ENCODE measurements around the gene ARL14EPL.

ARL14EPL gene

DNA sequence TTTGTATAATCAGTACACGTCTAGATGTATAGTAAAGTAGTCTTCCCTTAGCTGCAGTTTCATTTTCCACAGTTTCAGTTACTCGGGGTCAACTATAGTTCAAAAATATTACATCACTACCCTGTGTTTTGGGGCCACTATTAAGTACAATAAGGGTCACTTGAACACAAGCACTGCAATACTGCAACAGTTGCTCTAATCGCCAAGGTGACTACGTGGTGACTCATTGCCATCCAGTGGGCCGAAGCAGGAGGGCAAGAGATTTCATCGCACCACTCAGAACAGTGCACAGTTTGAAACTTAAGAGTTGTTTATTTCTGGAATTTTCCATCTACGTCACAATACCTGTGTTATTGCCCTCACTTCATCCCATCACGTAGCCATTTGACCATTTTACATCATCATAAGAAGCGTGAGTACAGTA, at the start of gene ARL14EPL:
Gene ARL14EPL, plus strand, starts transcription at position 379 of the 424 bp plus-strand sequence. CDS start 18,994 bp downstream, outside the sequence.
- peak; percentile 78 for DNase-seq (ENCODE audit: low read depth)

DNA sequence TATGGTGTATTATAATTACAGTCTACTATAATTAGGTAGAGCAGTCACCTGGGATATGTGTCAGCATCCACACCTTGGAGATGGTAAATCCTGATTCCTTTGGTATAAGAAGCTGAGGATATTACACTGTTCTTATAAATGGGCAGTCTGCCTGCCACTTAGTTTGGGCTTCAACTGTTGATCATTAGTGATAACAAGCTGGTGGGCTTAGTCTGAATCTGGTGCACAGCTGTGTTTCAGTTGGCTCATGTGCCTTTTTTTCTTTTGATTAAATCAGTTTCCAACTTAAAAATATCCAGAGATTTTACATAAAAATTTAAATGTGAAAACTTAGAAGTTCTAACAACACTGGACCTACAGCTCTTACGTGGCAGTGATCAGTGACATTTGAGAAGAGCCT, 48.8 kb upstream of the ARL14EPL start:
- no peak for DNase-seq (ENCODE audit: low read depth)

- peak; percentile 75 for DNase-seq (ENCODE audit: low read depth)
Observed at GRCh38 chr5:115985802-115986757, 46.2 kb upstream of the ARL14EPL start.

DNA sequence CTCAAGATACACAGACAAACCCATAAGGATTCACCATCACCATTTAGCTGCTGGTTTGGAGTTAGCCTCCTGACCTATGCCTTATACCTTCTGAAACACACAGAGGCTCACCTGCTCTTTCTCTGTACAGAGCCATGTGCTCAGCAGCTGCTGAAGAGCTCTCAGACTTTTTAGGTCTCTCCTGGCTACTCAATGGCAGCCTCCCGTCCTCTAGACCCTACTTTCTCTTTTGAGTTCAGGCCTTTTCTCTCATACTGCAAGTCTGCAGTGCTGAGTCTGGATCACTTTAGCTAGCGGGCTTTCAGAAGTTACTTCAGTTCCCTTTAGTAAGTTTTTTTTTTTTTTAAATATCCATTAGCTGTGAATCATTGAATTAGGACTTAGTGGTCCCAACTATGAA, 44.3 kb upstream of the ARL14EPL start:
- DNase-seq (ENCODE audit: low read depth) = peak; percentile 1

GRCh38 chr5:115992848-115993350, 39.4 kb upstream of the ARL14EPL start:
- DNase-seq (ENCODE audit: low read depth) = peak; percentile 60

GRCh38 chr5:115995351-115995750, 36.9 kb upstream of the ARL14EPL start:
- no peak for DNase-seq (ENCODE audit: low read depth)

DNA sequence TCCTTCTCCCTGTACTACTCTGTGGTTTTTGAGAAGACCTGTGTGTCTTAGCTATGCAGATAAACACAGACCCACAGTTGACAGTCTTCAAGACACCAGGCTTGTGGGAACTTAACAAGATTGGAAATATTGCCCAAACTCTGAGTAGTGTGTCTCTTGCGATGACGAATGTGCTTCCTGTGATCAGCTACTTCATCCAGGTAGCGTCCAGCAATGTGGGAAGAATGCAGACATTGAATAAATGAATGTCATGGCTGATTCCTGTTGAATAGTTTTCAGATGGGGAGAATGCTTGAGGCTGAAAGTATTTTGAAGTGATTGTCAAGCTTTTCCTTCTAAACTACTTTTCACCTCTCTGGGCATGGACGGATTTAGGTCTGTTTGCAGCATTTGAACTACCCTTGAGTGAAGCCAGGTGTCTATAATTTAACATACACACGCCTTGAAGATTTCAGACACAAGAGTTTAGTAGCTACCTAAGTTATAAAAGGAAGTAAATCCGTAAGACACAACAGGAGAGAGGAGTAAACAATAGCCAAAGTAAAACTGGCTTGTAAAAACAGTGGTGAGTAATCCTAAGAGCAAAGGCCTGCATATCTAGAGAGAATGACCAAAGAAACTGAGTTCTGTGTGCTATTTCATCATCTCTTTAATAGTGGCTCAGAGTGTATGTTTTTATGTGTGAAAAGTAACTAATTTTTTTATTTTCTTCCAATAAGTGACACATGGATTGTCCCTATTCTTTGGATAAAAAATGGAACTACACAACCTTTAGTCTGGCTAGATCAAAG, 30.0 kb upstream of the ARL14EPL start:
- no peak for DNase-seq (ENCODE audit: low read depth)

GRCh38 chr5:116004248-116004647, 28.0 kb upstream of the ARL14EPL start:
- DNase-seq (ENCODE audit: low read depth) = no peak

- DNase-seq (ENCODE audit: low read depth) = peak; percentile 75
Observed at GRCh38 chr5:116009806-116010205, 22.5 kb upstream of the ARL14EPL start.

- DNase-seq (ENCODE audit: low read depth) = peak; percentile 64
Observed at GRCh38 chr5:116011046-116011445, 21.2 kb upstream of the ARL14EPL start.

GRCh38 chr5:116013207-116013785, 19.0 kb upstream of the ARL14EPL start:
- no peak for DNase-seq (ENCODE audit: low read depth)

DNA sequence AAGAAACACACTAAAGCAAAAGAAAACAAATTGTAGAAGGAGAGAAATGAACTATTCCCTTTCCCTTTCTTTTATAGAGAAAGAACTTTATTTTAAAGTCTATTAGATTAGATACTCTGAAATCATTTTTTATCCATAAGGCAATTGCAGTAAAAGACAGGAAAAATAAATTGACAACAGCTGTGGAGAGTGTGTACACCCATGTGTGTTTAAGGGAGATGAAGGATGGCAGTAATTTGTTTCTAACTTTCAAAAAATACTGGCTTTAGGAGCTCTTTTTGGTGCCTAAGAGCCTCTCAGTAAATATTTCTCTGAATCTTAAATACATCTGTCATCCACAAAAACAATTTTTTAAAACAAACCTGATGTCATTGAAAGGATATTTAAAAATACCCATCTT, 18.3 kb upstream of the ARL14EPL start:
- no peak for DNase-seq (ENCODE audit: low read depth)

GRCh38 chr5:116023619-116024018, 8.7 kb upstream of the ARL14EPL start:
- DNase-seq (ENCODE audit: low read depth) = no peak

- DNase-seq (ENCODE audit: low read depth) = peak; percentile 9
Observed at GRCh38 chr5:116025866-116026265, 6.4 kb upstream of the ARL14EPL start.

DNA sequence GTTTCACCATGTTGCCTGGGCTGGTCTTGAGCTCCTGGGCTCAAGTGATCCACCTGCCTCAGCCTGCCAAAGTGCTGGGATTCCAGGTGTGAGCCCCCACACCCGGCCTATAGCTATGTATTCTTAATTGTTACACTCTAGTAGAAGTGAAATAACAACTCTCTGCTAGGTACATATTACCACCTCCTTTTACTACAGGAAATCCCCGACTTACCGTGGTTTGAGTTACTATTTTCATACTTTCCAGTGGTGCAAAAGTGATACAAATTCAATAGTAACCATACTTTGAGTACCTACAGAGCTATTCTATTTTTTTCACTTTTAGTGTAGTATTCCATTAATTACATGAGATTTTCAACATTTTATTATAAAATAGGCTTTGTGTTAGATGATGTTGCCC, 719 bp downstream of the ARL14EPL start:
- no peak for DNase-seq (ENCODE audit: low read depth)

DNA sequence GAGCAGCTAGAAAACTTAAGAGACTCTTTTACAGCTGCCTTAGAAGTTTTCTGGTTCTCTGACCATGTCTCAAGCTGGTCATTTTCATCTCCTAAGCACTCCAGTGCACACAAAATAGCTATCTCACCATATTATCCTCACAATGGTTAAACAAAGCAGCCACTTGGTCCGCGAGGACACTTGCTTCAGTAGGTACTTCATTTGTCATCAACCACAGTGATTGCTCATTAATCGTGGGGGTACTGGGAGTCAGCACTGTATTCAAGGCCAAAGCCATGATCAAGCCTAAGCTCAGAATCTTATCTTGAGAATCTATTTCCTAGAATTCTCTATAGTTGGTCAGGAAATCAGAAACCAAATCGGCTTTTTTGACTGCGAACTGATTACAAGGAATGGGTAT, 2.9 kb downstream of the ARL14EPL start:
- DNase-seq (ENCODE audit: low read depth) = no peak

- no peak for DNase-seq (ENCODE audit: low read depth)
Observed at GRCh38 chr5:116037236-116037822, 5.1 kb downstream of the ARL14EPL start.

DNA sequence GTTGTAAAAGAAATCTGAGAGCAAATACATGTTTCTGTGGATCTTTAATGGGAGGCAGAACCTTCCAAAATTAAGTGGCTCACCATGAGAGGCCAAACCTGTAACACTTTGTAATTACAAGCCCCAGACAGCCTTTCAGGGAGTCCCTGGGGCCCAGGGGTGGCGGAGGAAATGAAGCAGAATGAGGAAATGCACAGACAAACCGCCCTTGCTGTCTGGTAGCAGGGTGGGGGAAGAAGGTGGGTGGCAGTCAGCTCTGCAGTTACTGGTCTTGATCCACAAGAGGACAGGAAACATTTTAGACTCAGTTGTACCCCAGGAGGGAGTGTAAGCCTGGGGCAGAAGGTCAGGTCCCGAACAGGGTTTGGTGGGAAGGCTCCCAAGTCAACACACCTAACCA, 6.5 kb downstream of the ARL14EPL start:
- DNase-seq (ENCODE audit: low read depth) = no peak

DNA sequence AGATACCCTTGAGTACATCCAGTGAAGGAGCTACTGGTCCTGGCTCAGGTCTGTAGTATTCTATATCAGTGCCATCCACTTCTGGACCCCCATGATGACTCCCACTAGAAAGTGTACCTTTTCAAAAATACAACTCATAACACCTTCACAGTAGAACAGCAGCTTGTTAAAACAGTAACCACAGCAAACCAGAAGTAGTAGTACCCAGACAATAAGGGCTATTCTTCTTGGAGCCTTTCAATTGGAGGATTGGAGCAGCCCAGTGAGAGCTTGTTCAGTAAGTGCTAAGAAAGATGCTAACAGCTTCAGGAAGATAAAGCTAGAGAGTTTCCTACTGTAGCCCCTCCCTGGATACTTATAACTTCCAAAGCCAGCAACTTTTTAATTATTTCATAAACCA, 10.1 kb downstream of the ARL14EPL start:
- DNase-seq (ENCODE audit: low read depth) = no peak

DNA sequence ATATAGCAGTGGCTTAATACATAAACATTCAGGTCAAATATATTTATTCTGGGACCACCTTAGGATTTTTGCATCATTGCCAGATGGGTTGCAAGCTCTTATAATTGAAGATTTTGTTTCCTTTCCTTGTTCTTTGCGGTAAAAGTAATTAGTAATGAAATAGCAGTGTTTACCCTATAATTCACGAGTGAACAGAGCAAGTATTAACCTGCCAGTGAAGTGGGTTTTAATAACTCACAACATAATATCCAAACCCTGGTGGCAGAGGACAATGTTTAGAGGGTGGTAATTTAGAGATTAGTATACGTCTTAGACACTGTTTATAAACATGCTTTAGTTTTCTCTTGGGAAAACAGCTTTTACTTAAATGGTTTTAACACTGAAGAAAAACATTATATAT, 11.8 kb downstream of the ARL14EPL start:
- DNase-seq (ENCODE audit: low read depth) = no peak

GRCh38 chr5:116045821-116046220, 13.5 kb downstream of the ARL14EPL start:
- DNase-seq (ENCODE audit: low read depth) = no peak

DNA sequence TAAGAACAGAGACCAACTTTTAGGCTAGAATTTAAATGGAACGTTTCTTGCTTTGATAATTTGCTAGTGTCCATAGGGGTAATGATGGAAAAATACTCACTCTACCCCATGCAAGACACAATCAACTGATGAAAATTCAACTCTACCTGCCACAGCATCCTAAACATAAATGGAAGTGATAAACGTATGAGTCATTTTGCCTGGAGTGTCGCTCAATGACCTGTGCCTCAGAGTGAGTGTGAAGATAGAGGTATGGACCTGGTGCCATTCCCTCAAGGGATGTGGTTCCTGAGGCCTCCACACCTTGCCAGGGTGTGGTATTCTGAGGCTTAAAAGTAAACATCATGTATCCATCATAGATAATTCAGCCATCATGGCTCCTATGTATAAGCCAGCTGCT, 14.0 kb downstream of the ARL14EPL start:
- no peak for DNase-seq (ENCODE audit: low read depth)

Data from fibroblast of gingiva (primary cell).